H1 (cell line): ENCODE measurements around the gene BORCS8. TPM values are rescaled to one million over a fixed set of nuclear protein-coding genes. Genes with fewer than 3 reads are reported as not detected.
A peak's percentile ranks its signal among the peaks of the same experiment; 100 is the strongest.

Experiments used
- CTCF ChIA-PET: fragments of 300-600 bp; sonication (Branson Sonifier 250); formaldehyde crosslinking; loops from one replicate; lab custom pipeline; 2021; ENCODE audit not compliant: partially characterized antibody; lab: Charles Lee
- POLR2A ChIA-PET: fragments of 300-600 bp; sonication (Branson Sonifier 250); formaldehyde crosslinking; loops from one replicate; lab custom pipeline; 2021; ENCODE audit warnings: inconsistent platforms; ENCODE audit not compliant: partially characterized antibody; lab: Charles Lee
- DNase-seq, 2 experiments: peaks; one replicate each; pipeline versions ENCODE4 v3.0.0 to v3.0.0-alpha.2; 2010 to 2022; ENCODE audit warnings: low spot score in 2 of 2, low read depth in 1 of 2, mixed read lengths in 1 of 2
- FAIRE-seq: peaks from 2 replicates; lab custom pipeline; 2011; peaks lifted over from hg19 to GRCh38; lab: Jason Lieb, UNC
- H2AFZ ChIP-seq: 2 replicates; pipeline ENCODE4 v1.8.1; 2012; ENCODE audit warnings: low read length, inconsistent platforms
- H2AK5ac ChIP-seq: 2 replicates; pipeline ENCODE4 v1.6.1; 2013; ENCODE audit warnings: low read depth, low read length
- H2BK120ac ChIP-seq: replicated peaks from 2 replicates; pipeline ENCODE3; 2013; ENCODE audit warnings: low read depth, low read length, inconsistent platforms
- H2BK12ac ChIP-seq: 2 replicates; pipeline ENCODE4 v1.6.1; 2013; ENCODE audit warnings: low read depth, low read length
- H2BK15ac ChIP-seq: 2 replicates; pipeline ENCODE4 v1.6.1; 2013; ENCODE audit warnings: low read length
- H2BK20ac ChIP-seq: 2 replicates; pipeline ENCODE4 v1.6.1; 2013; ENCODE audit warnings: low read length
- H2BK5ac ChIP-seq: 2 replicates; pipeline ENCODE4 v1.6.1; 2013; ENCODE audit warnings: low read depth, low read length
- H3K14ac ChIP-seq: 2 replicates; pipeline ENCODE4 v1.6.1; 2013; ENCODE audit warnings: inconsistent platforms; ENCODE audit not compliant: insufficient read length
- H3K18ac ChIP-seq: 2 replicates; pipeline ENCODE4 v1.6.1; 2013; ENCODE audit warnings: low read length; ENCODE audit errors: extremely low read depth
- H3K23ac ChIP-seq: 2 replicates; pipeline ENCODE4 v1.6.1; 2013; ENCODE audit warnings: inconsistent platforms; ENCODE audit not compliant: insufficient read length
- H3K23me2 ChIP-seq: 2 replicates; pipeline ENCODE4 v1.6.1; 2013; ENCODE audit warnings: low read depth, low read length
- H3K27ac ChIP-seq: 2 replicates; pipeline ENCODE4 v1.6.1; 2011; ENCODE audit warnings: low read depth, low read length, inconsistent platforms
- H3K27me3 ChIP-seq, 4 experiments: replicated peaks in 1 of 4; 1 replicate in 1 of 4; 2 replicates in 3 of 4; pipeline versions ENCODE4 v1.6.1 to v1.8.1; 2011 to 2013; ENCODE audit warnings: low read length in 3 of 4, mild to moderate bottlenecking in 3 of 4, inconsistent platforms in 2 of 4, mixed read lengths in 2 of 4, moderate library complexity in 1 of 4; ENCODE audit not compliant: control insufficient read depth in 3 of 4, insufficient read depth in 3 of 4; ENCODE audit errors: extremely low read depth in 1 of 4
- H3K36me3 ChIP-seq, 4 experiments: 2 replicates each; pipeline versions ENCODE4 v1.6.1 to v1.8.1; 2011 to 2013; ENCODE audit warnings: mild to moderate bottlenecking in 4 of 4, low read length in 3 of 4, moderate library complexity in 2 of 4, control low read depth in 1 of 4, inconsistent platforms in 1 of 4; ENCODE audit not compliant: insufficient read depth in 4 of 4, control insufficient read depth in 2 of 4
- H3K4ac ChIP-seq: replicated peaks from 2 replicates; pipeline ENCODE3; 2013; ENCODE audit warnings: low read length, low read depth, mixed read lengths, inconsistent platforms; ENCODE audit not compliant: insufficient read length
- H3K4me1 ChIP-seq, 4 experiments: replicated peaks in 1 of 4; 1 replicate in 1 of 4; 2 replicates in 3 of 4; pipeline versions ENCODE4 v1.6.1 to v1.8.1; 2011 to 2013; ENCODE audit warnings: low read length in 3 of 4, inconsistent platforms in 2 of 4, mixed read lengths in 1 of 4; ENCODE audit not compliant: insufficient read depth in 4 of 4, control insufficient read depth in 3 of 4
- H3K4me2 ChIP-seq, 2 experiments: 2 replicates each; pipeline versions ENCODE4 v1.6.1 to v1.8.1; 2011 to 2013; ENCODE audit warnings: low read depth in 2 of 2, low read length in 2 of 2, control low read depth in 1 of 2, inconsistent platforms in 1 of 2, mild to moderate bottlenecking in 1 of 2; ENCODE audit not compliant: insufficient read depth in 1 of 2
- H3K4me3 ChIP-seq, 4 experiments: fragments of 200-600, 300-600 bp in 1 of 4; sonication (generic), shearing (Covaris generic), sonication (Bioruptor Twin) in 1 of 4; 2 replicates each; pipeline versions ENCODE4 v1.5.1 to v1.8.1; 2011 to 2016; ENCODE audit warnings: low read length in 4 of 4, low read depth in 3 of 4, control low read depth in 2 of 4, inconsistent platforms in 2 of 4, mild to moderate bottlenecking in 2 of 4, mixed read lengths in 1 of 4, moderate library complexity in 1 of 4; ENCODE audit not compliant: insufficient read depth in 2 of 4; ENCODE audit errors: extremely low read depth in 1 of 4
- H3K56ac ChIP-seq: replicated peaks from 2 replicates; pipeline ENCODE3; 2013; ENCODE audit warnings: low read depth, mild to moderate bottlenecking, mixed read lengths, low read length, inconsistent platforms; ENCODE audit not compliant: insufficient read length
- H3K79me1 ChIP-seq: 2 replicates; pipeline ENCODE4 v1.6.1; 2013; ENCODE audit warnings: low read depth, low read length, control low read depth
- H3K79me2 ChIP-seq, 2 experiments: 2 replicates each; pipeline versions ENCODE4 v1.6.1 to v1.8.1; 2012 to 2013; ENCODE audit warnings: low read length in 2 of 2, mild to moderate bottlenecking in 2 of 2, inconsistent platforms in 1 of 2; ENCODE audit not compliant: insufficient read depth in 2 of 2, control insufficient read depth in 1 of 2
- H3K9ac ChIP-seq, 4 experiments: replicated peaks in 1 of 4; 1 replicate in 1 of 4; 2 replicates in 3 of 4; pipeline versions ENCODE4 v1.6.1 to v1.8.1; 2011 to 2013; ENCODE audit warnings: low read depth in 3 of 4, low read length in 3 of 4, control low read depth in 2 of 4, mild to moderate bottlenecking in 2 of 4, moderate library complexity in 2 of 4, inconsistent platforms in 1 of 4; ENCODE audit errors: extremely low read depth in 1 of 4
- H3K9me3 ChIP-seq, 2 experiments: 2 replicates each; pipeline versions ENCODE4 v1.6.1 to v1.8.1; 2012 to 2013; ENCODE audit warnings: mild to moderate bottlenecking in 2 of 2, moderate library complexity in 2 of 2, control low read depth in 1 of 2, inconsistent platforms in 1 of 2, low read depth in 1 of 2, low read length in 1 of 2, mixed read lengths in 1 of 2; ENCODE audit not compliant: insufficient read depth in 2 of 2
- H4K20me1 ChIP-seq, 2 experiments: replicated peaks in 1 of 2; 2 replicates each; pipeline versions ENCODE3 to v1.8.1; 2011 to 2013; ENCODE audit warnings: inconsistent platforms in 2 of 2, low read length in 2 of 2, mild to moderate bottlenecking in 1 of 2; ENCODE audit not compliant: insufficient read depth in 2 of 2, control insufficient read depth in 1 of 2
- H4K5ac ChIP-seq: 2 replicates; pipeline ENCODE4 v1.6.1; 2013; ENCODE audit warnings: low read length, low read depth, mixed read lengths, inconsistent platforms; ENCODE audit not compliant: insufficient read length
- H4K8ac ChIP-seq: 2 replicates; pipeline ENCODE4 v1.8.0; 2013; ENCODE audit warnings: mild to moderate bottlenecking, moderate library complexity, low read length, inconsistent platforms; ENCODE audit not compliant: insufficient read depth; ENCODE audit errors: extremely low read depth
- H4K91ac ChIP-seq: replicated peaks from 2 replicates; pipeline ENCODE3; 2013; ENCODE audit warnings: low read length, mixed read lengths, inconsistent platforms; ENCODE audit not compliant: insufficient read length
- NRF1 ChIP-seq: IDR thresholded peaks from 2 replicates; pipeline ENCODE4 v1.6.1; 2011; ENCODE audit warnings: mild to moderate bottlenecking, low read depth, low read length, improper control_type of control experiment
- RNF2 ChIP-seq: fragments of 200-900, 300-1000 bp; sonication (generic); IDR thresholded peaks from 2 replicates; pipeline ENCODE4 v1.7.1; 2016; ENCODE audit warnings: borderline replicate concordance, low read depth, mild to moderate bottlenecking, antibody characterized with exemption, low read length; ENCODE audit not compliant: poor library complexity, severe bottlenecking; ENCODE audit errors: missing control alignments
- WGBS, 2 experiments: shearing (Covaris generic) in 1 of 2; methylation state at CpG; one replicate each; pipeline versions ENCODE4 v1.1.6 to v1.1.7; 2013 to 2015; ENCODE audit warnings: low lambda C conversion rate in 2 of 2, mixed read lengths in 2 of 2, inconsistent platforms in 1 of 2, low coverage in 1 of 2, missing lambda C conversion rate in 1 of 2; ENCODE audit not compliant: insufficient replicate concordance in 2 of 2, insufficient coverage in 1 of 2, insufficient read length in 1 of 2; ENCODE audit errors: extremely low coverage in 1 of 2, missing lambda C conversion rate in 1 of 2; 5-methylcytosine and 5-hydroxymethylcytosine counted together
- polyA plus RNA-seq, 7 experiments: library from polyadenylated mRNA; depleted of rRNA in 3 of 7; stranded (reverse) in 5 of 7; unstranded in 2 of 7; fragments of >200 nt in 5 of 7; fragments of 200-250 nt in 2 of 7; gene quantifications; 1 replicate in 5 of 7; 2 replicates in 1 of 7; 4 replicates in 1 of 7; pipeline versions ENCODE4 v1.2.1 to v1.2.3, GENCODE V29; 2011 to 2013; ENCODE audit warnings: missing spikeins in 2 of 7, mixed read lengths in 2 of 7
- total RNA-seq: library from RNA; stranded (reverse); fragmentation: NEBNext Ultra II Directional; extraction: Animal tissue kit (Norgen Biotek cat#: 25700); gene quantifications from 2 replicates; pipeline ENCODE4 v1.2.1, GENCODE V29; 2021

The BORCS8 gene
- total and polyA plus RNA-seq, 2 of the 8 experiments (the other 6 are each of a cell fraction or from before 2014, with no cell fraction given): 15.0 to 15.9 TPM

DNA sequence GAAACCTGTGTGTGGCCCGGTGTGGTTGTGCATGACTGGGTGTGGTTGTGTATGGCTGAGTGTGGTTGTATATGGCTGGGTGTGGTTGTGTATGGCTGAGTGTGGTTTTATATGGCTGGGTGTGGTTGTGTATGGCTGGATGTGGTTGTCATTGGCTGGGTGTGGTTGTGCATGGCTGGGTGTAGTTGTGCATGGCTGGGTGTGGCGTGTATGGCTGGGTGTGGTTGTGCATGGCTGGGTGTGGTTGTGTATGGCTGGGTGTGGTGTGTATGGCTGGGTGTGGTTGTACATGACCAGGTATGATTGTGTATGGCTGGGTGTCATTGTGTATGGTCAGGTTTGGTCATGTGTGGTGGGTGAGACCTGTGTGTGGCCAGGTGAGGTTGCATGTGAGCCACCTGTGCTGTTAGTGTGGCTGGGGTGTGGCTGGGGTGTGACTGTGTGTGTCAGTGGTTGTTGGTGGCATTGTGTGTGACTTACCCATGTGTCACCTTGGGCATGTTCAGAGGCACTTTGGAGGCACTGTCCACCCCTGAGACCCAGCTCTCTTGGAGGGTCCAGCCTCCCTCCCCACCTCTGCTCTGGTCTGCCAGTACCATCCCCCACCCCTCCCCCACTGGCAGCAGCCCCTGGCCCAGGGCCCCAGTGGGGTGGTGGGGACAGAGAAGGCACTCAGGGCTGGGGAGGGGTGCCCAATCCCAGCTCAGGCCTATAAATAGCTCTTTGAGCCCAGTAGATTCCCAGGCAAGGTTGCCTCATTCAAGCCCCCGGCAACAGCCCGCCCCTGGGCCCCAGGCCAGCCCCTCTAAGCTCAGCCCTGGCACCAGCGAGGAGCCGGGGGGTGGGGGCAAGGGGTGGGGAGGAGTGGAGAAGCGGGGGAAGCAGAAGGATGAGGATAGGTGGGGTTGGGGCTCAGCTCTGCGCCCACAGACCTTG is 16.0 kb upstream of the BORCS8 start:
- Histone ChIP-seq H3K9ac (no peak overlapping the region), H3K9me3 (no peaks in the 10 kb centered on the region), H4K5ac (no peak overlapping the region), H3K79me1 (no peaks in the 10 kb centered on the region), H2BK12ac (no peak overlapping the region), H3K18ac (no peak overlapping the region), H3K14ac (no peak overlapping the region), H2BK120ac (no peak overlapping the region), H3K4me3 (no peak overlapping the region), H4K91ac (no peak overlapping the region), H3K27ac (no peak overlapping the region), H4K20me1 (peaks cover 2 to 17% of the 10 kb centered on the region in 2 experiments), H3K27me3 (peaks cover 7 to 60% (median 57%) of the 10 kb centered on the region in 4 experiments), H3K4me2 (no peak overlapping the region), H2BK15ac (no peak overlapping the region), H3K79me2 (no peaks in the 10 kb centered on the region), H2BK20ac (no peak overlapping the region), H2AK5ac (peak overlapping the region; percentile 65; the same call in 1 of the 2 replicates), H3K23me2 (peaks cover 8% of the 10 kb centered on the region; the same call in 1 of the 2 replicates), H2BK5ac (no peak overlapping the region), H3K23ac (no peak overlapping the region), H3K56ac (no peak overlapping the region), H3K4ac (no peak overlapping the region), H4K8ac (no peak overlapping the region), H3K36me3 (no peaks in the 10 kb centered on the region), H3K4me1 (peaks cover 0 to 6% (median 4%) of the 10 kb centered on the region in 4 experiments; a peak in 5 of 7 replicates), H2AFZ (no peak overlapping the region)
- POLR2A ChIA-PET: interaction anchor here (1.0 to 1.4 kb wide), 2 partner anchors 22 to 111 kb away, joined by 3 read pairs; no protein-coding TSS in a partner anchor
- CTCF ChIA-PET: interaction anchor here (1.4 kb wide), 1 partner anchor 23 kb away, joined by 6 read pairs; no protein-coding TSS in a partner anchor
- WGBS, 2 experiments: 82% methylated on average over 8 of the region's 8 CpGs; no CpG with 5 or more reads in 1 of the 2 experiments
- no peak for TF ChIP-seq RNF2
- TF ChIP-seq NRF1: no peak
- no peak for DNase-seq
- no peak for FAIRE-seq
